SHP77 treated with DMSO at 0.1 percent for 48 hours (cell line): Measurements from ENCODE around the gene SOCS7.
"Not testable (repeated sequence)": the region's sequence is repeated elsewhere in the genome, so short reads cannot be mapped to it uniquely, and the experiment has no call there.

Experiments used
- DNase-seq: peaks from one replicate; lab custom pipeline; 2025; lab: John Stamatoyannopoulos, UW

Gene SOCS7

GRCh38 chr17:38421871-38422827 is 70.5 kb downstream of the SOCS7 start:
- peak; percentile 10 for DNase-seq

GRCh38 chr17:38424297-38424972 is 72.8 kb downstream of the SOCS7 start:
- no peak for DNase-seq

- DNase-seq, result no peak
Measured at GRCh38 chr17:38425031-38425430, 73.4 kb downstream of the SOCS7 start.

- no peak for DNase-seq
Measured at GRCh38 chr17:38425744-38426143, 74.1 kb downstream of the SOCS7 start.

DNA sequence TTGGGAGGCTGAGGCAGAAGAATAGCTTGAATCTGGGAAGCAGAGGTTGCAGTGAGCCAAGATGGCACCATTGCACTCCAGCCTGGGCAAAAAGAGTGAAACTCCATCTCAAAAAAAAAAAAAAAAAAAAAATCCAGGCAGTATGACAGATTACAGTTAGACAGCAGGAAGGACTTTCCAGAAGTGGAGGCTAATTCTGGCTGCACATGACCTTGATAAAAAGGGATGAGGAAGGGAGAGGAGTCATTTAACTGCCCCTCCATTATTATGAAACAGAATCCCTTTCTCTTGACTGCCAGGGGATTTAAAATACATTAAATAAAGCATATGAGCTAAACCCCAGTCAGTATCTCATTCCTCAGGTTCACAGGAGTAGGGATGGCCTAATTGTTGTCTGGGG is 74.8 kb downstream of the SOCS7 start:
- no peak for DNase-seq

DNA sequence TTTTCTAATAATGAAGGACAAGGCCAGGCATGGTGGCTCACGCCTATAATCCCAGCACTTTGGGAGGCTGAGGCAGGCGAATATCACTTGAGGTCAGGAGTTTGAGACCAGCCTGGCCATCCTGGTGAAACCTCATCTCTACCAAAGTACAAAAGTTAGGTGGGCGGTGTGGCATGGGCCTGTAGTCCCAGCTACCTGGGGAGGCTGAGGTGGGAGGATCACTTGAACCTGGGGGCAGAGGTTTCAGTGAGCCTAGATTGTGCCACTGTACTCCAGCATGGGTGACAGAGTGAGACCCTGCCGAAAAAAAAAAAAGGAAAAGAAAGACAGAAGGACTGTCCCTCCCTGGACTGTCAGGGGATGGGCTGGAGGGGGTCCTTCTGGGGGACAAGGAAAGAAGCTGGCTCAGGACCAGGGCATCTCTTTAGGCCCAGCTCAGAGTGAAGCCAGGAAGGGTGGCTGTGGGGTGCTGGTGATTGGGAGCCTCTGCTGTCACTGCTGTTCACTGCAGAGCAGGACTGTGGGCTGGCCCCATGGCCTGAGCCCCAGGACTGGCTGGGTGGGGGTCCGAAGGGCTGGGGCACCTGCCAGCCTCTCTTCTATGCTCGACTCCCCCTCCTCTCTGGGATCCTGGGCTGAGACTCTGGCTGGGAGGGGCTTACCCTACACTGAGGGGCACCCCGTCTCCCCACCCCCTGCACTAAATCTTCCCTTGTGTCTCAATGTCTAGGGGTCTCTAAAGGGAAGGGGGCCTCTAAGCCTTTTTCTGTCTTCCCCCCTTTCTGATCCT is 75.7 kb downstream of the SOCS7 start:
- no peak for DNase-seq

- DNase-seq, result no peak
Measured at GRCh38 chr17:38428112-38428642, 76.5 kb downstream of the SOCS7 start, which contains the start of gene ARHGAP23. Gene ARHGAP23, plus strand, starts transcription at chr17:38428464. Its CDS starts 22 bp downstream, at chr17:38428486.

GRCh38 chr17:38428643-38429371 is 77.2 kb downstream of the SOCS7 start:
- no peak for DNase-seq

DNA sequence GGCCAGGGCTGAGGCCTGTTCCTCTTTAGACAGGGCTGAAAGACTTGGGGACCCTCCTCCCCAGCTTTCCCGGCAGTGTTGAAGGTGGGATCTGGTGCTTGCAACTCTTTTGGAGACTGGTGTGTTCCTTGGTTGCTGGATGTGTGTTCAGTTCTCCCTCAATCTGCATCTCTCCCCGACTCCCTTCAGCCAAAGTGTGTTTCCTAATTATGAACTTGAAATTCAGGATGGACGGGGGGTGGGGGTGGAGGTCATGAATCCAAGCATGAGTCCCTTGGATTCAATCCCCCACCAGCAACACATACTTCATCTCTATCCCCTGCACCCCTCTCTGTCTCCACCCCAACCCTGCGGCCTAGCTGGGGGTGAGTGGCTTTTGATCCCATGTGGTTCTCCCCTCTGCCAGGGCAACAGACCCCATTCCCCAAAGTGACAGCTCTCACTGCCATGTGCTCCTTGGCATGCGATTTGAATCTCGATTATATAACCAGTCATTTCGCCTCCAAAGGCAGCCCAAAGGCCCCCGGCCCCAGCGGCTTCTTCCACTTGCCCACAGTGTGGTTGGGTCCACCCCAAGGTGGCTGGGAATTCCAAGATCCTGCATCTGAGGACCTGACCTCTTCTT is 77.9 kb downstream of the SOCS7 start:
- DNase-seq, result no peak

GRCh38 chr17:38430316-38430715 is 78.7 kb downstream of the SOCS7 start:
- no peak for DNase-seq

- no peak for DNase-seq
Measured at GRCh38 chr17:38430822-38431221, 79.2 kb downstream of the SOCS7 start.

DNA sequence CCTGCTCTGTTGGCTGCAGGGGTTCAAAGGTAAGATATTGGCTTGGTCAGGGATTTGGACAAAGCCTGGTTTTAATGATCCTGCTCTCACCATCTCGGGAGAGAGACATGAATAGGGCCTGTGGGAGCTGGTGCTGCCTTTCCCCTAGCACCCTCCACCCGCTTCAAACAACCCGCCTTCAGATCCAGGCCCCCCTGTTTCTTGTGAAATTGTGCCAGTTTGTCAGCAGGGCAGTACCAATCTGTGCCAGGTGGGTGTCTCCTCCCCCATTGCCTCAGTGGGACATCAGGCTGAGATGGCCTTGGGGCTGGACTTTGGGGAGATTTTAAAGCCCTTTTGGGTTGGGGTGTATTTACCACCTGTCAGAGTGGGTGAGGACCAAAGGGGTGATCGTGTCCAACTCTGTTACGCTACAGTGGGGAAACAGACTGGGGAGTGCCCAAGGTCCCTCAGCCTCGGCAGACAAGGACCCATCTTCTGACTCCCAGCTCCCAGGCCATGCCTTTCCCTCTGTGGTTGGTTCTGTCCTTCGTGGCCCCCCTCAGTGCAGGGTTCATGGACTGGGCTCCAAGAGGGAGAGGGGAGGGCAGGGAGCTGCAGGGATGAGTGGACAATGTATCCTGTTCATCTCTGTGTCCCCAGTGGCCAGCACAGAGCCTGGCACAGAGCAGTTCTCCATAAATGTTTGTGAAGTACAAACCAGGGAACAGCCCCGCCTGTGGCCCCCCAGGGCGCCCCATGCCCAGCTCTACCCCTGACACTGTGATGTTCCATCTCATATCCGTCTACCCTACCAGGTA is 79.9 kb downstream of the SOCS7 start:
- DNase-seq, result no peak

DNA sequence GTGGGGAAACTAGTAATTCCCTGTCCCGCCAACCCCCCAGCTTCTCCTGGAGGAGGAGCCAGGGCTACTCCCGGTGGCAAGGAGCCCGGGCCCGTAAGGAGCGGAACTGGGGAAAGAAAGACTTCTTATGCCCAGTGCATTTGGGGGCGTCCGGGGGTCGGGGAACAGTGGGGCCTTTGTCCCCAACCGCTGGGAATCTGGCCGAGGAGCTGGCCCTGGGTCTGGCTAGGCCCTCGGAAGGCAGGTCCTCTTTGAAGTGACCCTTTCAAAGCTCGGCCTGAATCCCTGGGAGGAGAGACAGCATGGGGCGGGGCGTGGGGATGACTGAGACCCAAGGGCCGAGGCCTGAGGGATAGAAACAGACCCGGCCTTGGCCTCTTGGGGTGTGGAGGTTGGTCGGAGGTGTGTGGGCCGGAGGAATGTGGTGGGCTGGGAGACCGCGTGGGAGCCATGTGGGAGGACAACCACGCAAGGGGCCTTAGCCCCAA is 82.6 kb downstream of the SOCS7 start:
- DNase-seq, result no peak

- no peak for DNase-seq
Measured at GRCh38 chr17:38435795-38436194, 84.2 kb downstream of the SOCS7 start.

GRCh38 chr17:38436386-38436785 is 84.7 kb downstream of the SOCS7 start:
- DNase-seq, result no peak

GRCh38 chr17:38437313-38437712 is 85.7 kb downstream of the SOCS7 start:
- DNase-seq, result not testable (repeated sequence)

DNA sequence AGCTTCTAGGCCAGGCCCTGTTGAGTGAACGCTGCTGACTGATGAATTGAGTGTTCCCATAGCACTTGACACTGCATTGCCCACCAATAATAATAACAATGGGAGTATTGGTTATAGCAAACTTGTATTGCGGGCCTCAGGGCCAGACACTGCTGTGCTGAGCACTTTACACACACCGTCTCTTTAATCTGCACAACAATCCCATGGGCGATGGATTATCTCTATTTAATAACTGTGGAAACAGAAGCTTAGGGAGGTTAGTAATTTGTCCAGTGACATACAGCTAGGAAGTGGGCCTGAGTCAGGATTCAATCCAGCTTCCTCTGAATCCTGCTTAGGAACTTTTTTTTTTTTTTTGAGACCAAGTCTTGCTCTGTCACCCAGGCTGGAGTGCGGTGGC is 87.8 kb downstream of the SOCS7 start:
- DNase-seq, result no peak

- DNase-seq, result no peak
Measured at GRCh38 chr17:38440614-38441397, 89.2 kb downstream of the SOCS7 start.

- DNase-seq, result no peak
Measured at GRCh38 chr17:38441429-38442061, 89.9 kb downstream of the SOCS7 start.
